HFF-Myc (cell line): Measurements from ENCODE around the gene ZDHHC13.
A peak's percentile ranks its signal among the peaks of the same experiment; 100 is the strongest.
"Not testable (repeated sequence)": the region's sequence is repeated elsewhere in the genome, so short reads cannot be mapped to it uniquely, and the experiment has no call there.

Experiments used
- DNase-seq: peaks from one replicate; pipeline ENCODE4 v3.0.0-alpha.2; 2011; ENCODE audit warnings: low read depth; ENCODE audit errors: extremely low read depth
- H3K4me3 ChIP-seq: replicated peaks from 2 replicates; pipeline ENCODE4 v1.5.1; 2011; ENCODE audit warnings: low read depth, mild to moderate bottlenecking, control low read depth, low read length
- TF ChIP-seq, protein P1 (sequence below): IDR thresholded peaks from 2 replicates; pipeline ENCODE4 v1.5.1; 2012; ENCODE audit warnings: mild to moderate bottlenecking, low read depth, low read length, control low read depth; ENCODE audit errors: missing control alignments

Gene ZDHHC13

DNA sequence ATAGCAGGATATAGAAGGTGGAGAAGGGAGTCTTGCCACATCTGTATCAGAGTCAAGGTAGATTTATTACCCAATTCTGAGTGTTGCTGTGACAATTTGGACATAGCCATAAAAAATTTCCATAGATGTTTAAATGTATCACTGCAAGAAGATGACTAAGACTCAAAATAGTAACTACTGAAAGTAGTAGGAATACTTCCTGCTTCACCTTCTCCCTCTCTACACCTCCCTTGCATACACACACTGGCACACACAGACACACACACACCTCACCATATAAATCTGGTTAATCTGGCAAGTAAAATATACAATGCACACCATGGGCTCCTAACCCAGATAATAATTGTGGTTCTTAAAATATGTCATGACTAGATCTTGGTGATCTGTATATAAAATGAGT lies 5.2 kb upstream of the ZDHHC13 start:
- DNase-seq, result no peak
- H3K4me3 ChIP-seq, result no peak overlapping the region
- TF ChIP-seq, protein P1, sequence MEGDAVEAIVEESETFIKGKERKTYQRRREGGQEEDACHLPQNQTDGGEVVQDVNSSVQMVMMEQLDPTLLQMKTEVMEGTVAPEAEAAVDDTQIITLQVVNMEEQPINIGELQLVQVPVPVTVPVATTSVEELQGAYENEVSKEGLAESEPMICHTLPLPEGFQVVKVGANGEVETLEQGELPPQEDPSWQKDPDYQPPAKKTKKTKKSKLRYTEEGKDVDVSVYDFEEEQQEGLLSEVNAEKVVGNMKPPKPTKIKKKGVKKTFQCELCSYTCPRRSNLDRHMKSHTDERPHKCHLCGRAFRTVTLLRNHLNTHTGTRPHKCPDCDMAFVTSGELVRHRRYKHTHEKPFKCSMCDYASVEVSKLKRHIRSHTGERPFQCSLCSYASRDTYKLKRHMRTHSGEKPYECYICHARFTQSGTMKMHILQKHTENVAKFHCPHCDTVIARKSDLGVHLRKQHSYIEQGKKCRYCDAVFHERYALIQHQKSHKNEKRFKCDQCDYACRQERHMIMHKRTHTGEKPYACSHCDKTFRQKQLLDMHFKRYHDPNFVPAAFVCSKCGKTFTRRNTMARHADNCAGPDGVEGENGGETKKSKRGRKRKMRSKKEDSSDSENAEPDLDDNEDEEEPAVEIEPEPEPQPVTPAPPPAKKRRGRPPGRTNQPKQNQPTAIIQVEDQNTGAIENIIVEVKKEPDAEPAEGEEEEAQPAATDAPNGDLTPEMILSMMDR, result no peak

DNA sequence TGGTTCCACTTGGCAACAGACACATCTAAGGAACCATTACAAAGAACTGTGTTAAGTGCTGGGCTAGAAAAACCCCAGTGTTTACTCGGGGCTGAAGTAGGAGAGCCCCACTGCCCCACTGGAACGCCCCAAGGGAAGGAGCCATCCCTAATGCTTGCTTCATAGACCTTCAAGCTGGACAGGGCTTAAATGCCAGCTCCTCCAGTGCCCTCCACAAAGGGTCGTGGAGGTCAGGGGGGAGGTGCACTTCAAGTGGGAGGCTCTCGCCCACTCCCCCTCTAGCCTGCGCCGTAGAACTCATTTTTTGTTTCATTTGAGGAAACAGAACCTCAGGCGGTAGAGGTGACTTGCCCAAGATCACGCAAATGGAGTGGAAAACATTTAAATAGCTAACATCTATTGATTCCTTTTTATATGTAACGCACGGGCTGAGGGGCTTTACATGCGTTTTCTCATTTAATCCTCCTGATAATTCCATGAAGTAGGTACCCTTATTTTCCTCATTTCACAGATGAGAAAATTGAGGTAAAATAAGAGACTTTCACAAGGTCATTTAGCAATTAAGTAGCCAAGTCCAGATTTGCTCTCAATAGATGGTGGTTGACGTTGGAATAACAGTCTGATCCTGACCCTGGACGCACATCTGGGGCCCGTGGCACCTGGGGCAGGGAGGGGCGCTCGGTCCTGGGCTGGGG lies 545 bp upstream of the ZDHHC13 start:
- peak overlapping the region; percentile 69 for H3K4me3 ChIP-seq
- TF ChIP-seq, protein P1, result no peak

GRCh38 chr11:19117760-19118097 lies 761 bp downstream of the ZDHHC13 start:
- TF ChIP-seq, protein P1, result no peak
- no peak for DNase-seq
- peak overlapping the region; percentile 69 for H3K4me3 ChIP-seq

More for the DNA sequence above, 545 bp upstream of the ZDHHC13 start:
- no peak for DNase-seq

DNA sequence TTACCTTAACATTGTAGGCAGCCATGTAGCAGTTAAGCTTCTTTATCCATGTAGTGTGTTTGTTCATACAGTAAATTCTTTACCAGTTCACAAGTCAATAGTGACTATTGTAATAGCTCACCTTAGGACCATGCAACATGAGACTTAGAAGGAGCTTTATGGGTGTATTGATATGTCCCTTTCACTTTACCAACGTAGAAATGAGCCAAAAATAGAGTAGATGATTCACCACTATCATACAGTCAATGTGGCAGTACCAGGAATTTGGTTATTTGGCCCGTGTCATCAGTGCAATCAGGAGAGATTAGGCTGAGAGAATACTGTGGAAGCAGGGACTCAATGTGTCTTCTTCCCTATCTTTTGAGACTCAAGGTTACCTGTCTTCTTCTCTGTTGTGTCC lies 4.7 kb downstream of the ZDHHC13 start:
- DNase-seq, result no peak
- TF ChIP-seq, protein P1, result no peak
- no peak overlapping the region for H3K4me3 ChIP-seq

- DNase-seq, result no peak
- TF ChIP-seq, protein P1, result no peak
- H3K4me3 ChIP-seq, result no peak overlapping the region
Observed at GRCh38 chr11:19122960-19123615, 6.1 kb downstream of the ZDHHC13 start.

- not testable (repeated sequence) for DNase-seq, H3K4me3 ChIP-seq
Observed at GRCh38 chr11:19126562-19127325, 9.8 kb downstream of the ZDHHC13 start.

DNA sequence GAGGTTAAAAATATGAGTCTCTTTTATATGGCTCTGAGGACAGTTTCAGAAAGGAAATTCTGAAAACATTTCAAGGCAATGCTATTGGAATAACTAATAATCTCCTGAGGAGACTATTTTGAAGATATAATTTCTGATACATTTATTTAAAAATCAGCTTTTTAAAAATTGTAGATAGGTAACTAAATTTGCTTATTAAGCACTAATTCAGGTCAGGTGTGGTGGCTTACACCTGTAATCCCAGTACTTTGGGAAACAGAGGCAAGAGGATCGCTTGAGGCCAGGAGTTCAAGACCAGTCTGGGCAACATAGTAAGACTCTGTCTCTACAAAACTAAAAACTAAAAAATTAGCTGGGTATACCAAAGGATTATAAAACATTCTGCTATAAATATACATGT lies 17.0 kb downstream of the ZDHHC13 start:
- H3K4me3 ChIP-seq, result no peak overlapping the region
- no peak for DNase-seq
- TF ChIP-seq, protein P1, result no peak

DNA sequence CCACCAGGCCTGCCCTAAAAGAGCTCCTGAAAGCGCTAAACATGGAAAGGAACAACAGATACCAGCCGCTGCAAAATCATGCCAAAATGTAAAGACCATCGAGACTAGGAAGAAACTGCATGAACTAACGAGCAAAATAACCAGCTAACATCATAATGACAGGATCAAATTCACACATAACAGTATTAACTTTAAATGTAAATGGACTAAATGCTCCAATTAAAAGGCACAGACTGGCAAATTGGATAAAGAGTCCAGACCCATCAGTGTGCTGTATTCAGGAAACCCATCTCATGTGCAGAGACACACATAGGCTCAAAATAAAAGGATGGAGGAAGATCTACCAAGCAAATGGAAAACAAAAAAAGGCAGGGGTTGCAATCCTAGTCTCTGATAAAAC lies 19.9 kb downstream of the ZDHHC13 start:
- DNase-seq, H3K4me3 ChIP-seq: not testable (repeated sequence)
